H1 (cell line): ENCODE results near the gene R3HDML. TPM values are rescaled to one million over a fixed set of nuclear protein-coding genes. Genes with fewer than 3 reads are reported as not detected.

Experiments
- CTCF ChIA-PET: fragments of 300-600 bp; sonication (Branson Sonifier 250); formaldehyde crosslinking; loops from one replicate; lab custom pipeline; 2021; ENCODE audit not compliant: partially characterized antibody; lab: Charles Lee
- POLR2A ChIA-PET: fragments of 300-600 bp; sonication (Branson Sonifier 250); formaldehyde crosslinking; loops from one replicate; lab custom pipeline; 2021; ENCODE audit warnings: inconsistent platforms; ENCODE audit not compliant: partially characterized antibody; lab: Charles Lee
- DNase-seq, 2 experiments: peaks; one replicate each; pipeline versions ENCODE4 v3.0.0 to v3.0.0-alpha.2; 2010 to 2022; ENCODE audit warnings: low spot score in 2 of 2, low read depth in 1 of 2, mixed read lengths in 1 of 2
- FAIRE-seq: peaks from 2 replicates; lab custom pipeline; 2011; peaks lifted over from hg19 to GRCh38; lab: Jason Lieb, UNC
- H2AFZ ChIP-seq: 2 replicates; pipeline ENCODE4 v1.8.1; 2012; ENCODE audit warnings: low read length, inconsistent platforms
- H2AK5ac ChIP-seq: 2 replicates; pipeline ENCODE4 v1.6.1; 2013; ENCODE audit warnings: low read depth, low read length
- H2BK120ac ChIP-seq: replicated peaks from 2 replicates; pipeline ENCODE3; 2013; ENCODE audit warnings: low read depth, low read length, inconsistent platforms
- H2BK12ac ChIP-seq: 2 replicates; pipeline ENCODE4 v1.6.1; 2013; ENCODE audit warnings: low read depth, low read length
- H2BK15ac ChIP-seq: 2 replicates; pipeline ENCODE4 v1.6.1; 2013; ENCODE audit warnings: low read length
- H2BK20ac ChIP-seq: 2 replicates; pipeline ENCODE4 v1.6.1; 2013; ENCODE audit warnings: low read length
- H2BK5ac ChIP-seq: 2 replicates; pipeline ENCODE4 v1.6.1; 2013; ENCODE audit warnings: low read depth, low read length
- H3K14ac ChIP-seq: 2 replicates; pipeline ENCODE4 v1.6.1; 2013; ENCODE audit warnings: inconsistent platforms; ENCODE audit not compliant: insufficient read length
- H3K18ac ChIP-seq: 2 replicates; pipeline ENCODE4 v1.6.1; 2013; ENCODE audit warnings: low read length; ENCODE audit errors: extremely low read depth
- H3K23ac ChIP-seq: 2 replicates; pipeline ENCODE4 v1.6.1; 2013; ENCODE audit warnings: inconsistent platforms; ENCODE audit not compliant: insufficient read length
- H3K23me2 ChIP-seq: 2 replicates; pipeline ENCODE4 v1.6.1; 2013; ENCODE audit warnings: low read depth, low read length
- H3K27ac ChIP-seq: 2 replicates; pipeline ENCODE4 v1.6.1; 2011; ENCODE audit warnings: low read depth, low read length, inconsistent platforms
- H3K27me3 ChIP-seq, 4 experiments: replicated peaks in 1 of 4; 1 replicate in 1 of 4; 2 replicates in 3 of 4; pipeline versions ENCODE4 v1.6.1 to v1.8.1; 2011 to 2013; ENCODE audit warnings: low read length in 3 of 4, mild to moderate bottlenecking in 3 of 4, inconsistent platforms in 2 of 4, mixed read lengths in 2 of 4, moderate library complexity in 1 of 4; ENCODE audit not compliant: control insufficient read depth in 3 of 4, insufficient read depth in 3 of 4; ENCODE audit errors: extremely low read depth in 1 of 4
- H3K36me3 ChIP-seq, 4 experiments: 2 replicates each; pipeline versions ENCODE4 v1.6.1 to v1.8.1; 2011 to 2013; ENCODE audit warnings: mild to moderate bottlenecking in 4 of 4, low read length in 3 of 4, moderate library complexity in 2 of 4, control low read depth in 1 of 4, inconsistent platforms in 1 of 4; ENCODE audit not compliant: insufficient read depth in 4 of 4, control insufficient read depth in 2 of 4
- H3K4ac ChIP-seq: replicated peaks from 2 replicates; pipeline ENCODE3; 2013; ENCODE audit warnings: low read length, low read depth, mixed read lengths, inconsistent platforms; ENCODE audit not compliant: insufficient read length
- H3K4me1 ChIP-seq, 4 experiments: replicated peaks in 1 of 4; 1 replicate in 1 of 4; 2 replicates in 3 of 4; pipeline versions ENCODE4 v1.6.1 to v1.8.1; 2011 to 2013; ENCODE audit warnings: low read length in 3 of 4, inconsistent platforms in 2 of 4, mixed read lengths in 1 of 4; ENCODE audit not compliant: insufficient read depth in 4 of 4, control insufficient read depth in 3 of 4
- H3K4me2 ChIP-seq, 2 experiments: 2 replicates each; pipeline versions ENCODE4 v1.6.1 to v1.8.1; 2011 to 2013; ENCODE audit warnings: low read depth in 2 of 2, low read length in 2 of 2, control low read depth in 1 of 2, inconsistent platforms in 1 of 2, mild to moderate bottlenecking in 1 of 2; ENCODE audit not compliant: insufficient read depth in 1 of 2
- H3K4me3 ChIP-seq, 4 experiments: fragments of 200-600, 300-600 bp in 1 of 4; sonication (generic), shearing (Covaris generic), sonication (Bioruptor Twin) in 1 of 4; 2 replicates each; pipeline versions ENCODE4 v1.5.1 to v1.8.1; 2011 to 2016; ENCODE audit warnings: low read length in 4 of 4, low read depth in 3 of 4, control low read depth in 2 of 4, inconsistent platforms in 2 of 4, mild to moderate bottlenecking in 2 of 4, mixed read lengths in 1 of 4, moderate library complexity in 1 of 4; ENCODE audit not compliant: insufficient read depth in 2 of 4; ENCODE audit errors: extremely low read depth in 1 of 4
- H3K56ac ChIP-seq: replicated peaks from 2 replicates; pipeline ENCODE3; 2013; ENCODE audit warnings: low read depth, mild to moderate bottlenecking, mixed read lengths, low read length, inconsistent platforms; ENCODE audit not compliant: insufficient read length
- H3K79me1 ChIP-seq: 2 replicates; pipeline ENCODE4 v1.6.1; 2013; ENCODE audit warnings: low read depth, low read length, control low read depth
- H3K79me2 ChIP-seq, 2 experiments: 2 replicates each; pipeline versions ENCODE4 v1.6.1 to v1.8.1; 2012 to 2013; ENCODE audit warnings: low read length in 2 of 2, mild to moderate bottlenecking in 2 of 2, inconsistent platforms in 1 of 2; ENCODE audit not compliant: insufficient read depth in 2 of 2, control insufficient read depth in 1 of 2
- H3K9ac ChIP-seq, 4 experiments: replicated peaks in 1 of 4; 1 replicate in 1 of 4; 2 replicates in 3 of 4; pipeline versions ENCODE4 v1.6.1 to v1.8.1; 2011 to 2013; ENCODE audit warnings: low read depth in 3 of 4, low read length in 3 of 4, control low read depth in 2 of 4, mild to moderate bottlenecking in 2 of 4, moderate library complexity in 2 of 4, inconsistent platforms in 1 of 4; ENCODE audit errors: extremely low read depth in 1 of 4
- H3K9me3 ChIP-seq, 2 experiments: 2 replicates each; pipeline versions ENCODE4 v1.6.1 to v1.8.1; 2012 to 2013; ENCODE audit warnings: mild to moderate bottlenecking in 2 of 2, moderate library complexity in 2 of 2, control low read depth in 1 of 2, inconsistent platforms in 1 of 2, low read depth in 1 of 2, low read length in 1 of 2, mixed read lengths in 1 of 2; ENCODE audit not compliant: insufficient read depth in 2 of 2
- H4K20me1 ChIP-seq, 2 experiments: replicated peaks in 1 of 2; 2 replicates each; pipeline versions ENCODE3 to v1.8.1; 2011 to 2013; ENCODE audit warnings: inconsistent platforms in 2 of 2, low read length in 2 of 2, mild to moderate bottlenecking in 1 of 2; ENCODE audit not compliant: insufficient read depth in 2 of 2, control insufficient read depth in 1 of 2
- H4K5ac ChIP-seq: 2 replicates; pipeline ENCODE4 v1.6.1; 2013; ENCODE audit warnings: low read length, low read depth, mixed read lengths, inconsistent platforms; ENCODE audit not compliant: insufficient read length
- H4K8ac ChIP-seq: 2 replicates; pipeline ENCODE4 v1.8.0; 2013; ENCODE audit warnings: mild to moderate bottlenecking, moderate library complexity, low read length, inconsistent platforms; ENCODE audit not compliant: insufficient read depth; ENCODE audit errors: extremely low read depth
- H4K91ac ChIP-seq: replicated peaks from 2 replicates; pipeline ENCODE3; 2013; ENCODE audit warnings: low read length, mixed read lengths, inconsistent platforms; ENCODE audit not compliant: insufficient read length
- GABPA ChIP-seq: IDR thresholded peaks from 2 replicates; pipeline ENCODE4 v1.6.1; 2011; ENCODE audit warnings: mild to moderate bottlenecking, low read length, moderate library complexity, borderline replicate concordance; ENCODE audit not compliant: insufficient read depth
- JUND ChIP-seq: IDR thresholded peaks from 2 replicates; pipeline ENCODE4 v1.6.1; 2011; ENCODE audit warnings: mild to moderate bottlenecking, improper control_type of control experiment, low read length
- MAFK ChIP-seq: IDR thresholded peaks from 2 replicates; pipeline ENCODE4 v1.6.1; 2012; ENCODE audit warnings: low read depth, mild to moderate bottlenecking, improper control_type of control experiment, low read length
- TAF7 ChIP-seq: optimal IDR thresholded peaks from 2 replicates; pipeline ENCODE3; 2011; ENCODE audit warnings: low read depth, mild to moderate bottlenecking, inconsistent platforms, low read length, moderate library complexity, borderline replicate concordance
- WGBS, 2 experiments: shearing (Covaris generic) in 1 of 2; methylation state at CpG; one replicate each; pipeline versions ENCODE4 v1.1.6 to v1.1.7; 2013 to 2015; ENCODE audit warnings: low lambda C conversion rate in 2 of 2, mixed read lengths in 2 of 2, inconsistent platforms in 1 of 2, low coverage in 1 of 2, missing lambda C conversion rate in 1 of 2; ENCODE audit not compliant: insufficient replicate concordance in 2 of 2, insufficient coverage in 1 of 2, insufficient read length in 1 of 2; ENCODE audit errors: extremely low coverage in 1 of 2, missing lambda C conversion rate in 1 of 2; 5-methylcytosine and 5-hydroxymethylcytosine counted together
- polyA plus RNA-seq, 7 experiments: library from polyadenylated mRNA; depleted of rRNA in 3 of 7; stranded (reverse) in 5 of 7; unstranded in 2 of 7; fragments of >200 nt in 5 of 7; fragments of 200-250 nt in 2 of 7; gene quantifications; 1 replicate in 5 of 7; 2 replicates in 1 of 7; 4 replicates in 1 of 7; pipeline versions ENCODE4 v1.2.1 to v1.2.3, GENCODE V29; 2011 to 2013; ENCODE audit warnings: missing spikeins in 2 of 7, mixed read lengths in 2 of 7
- total RNA-seq: library from RNA; stranded (reverse); fragmentation: NEBNext Ultra II Directional; extraction: Animal tissue kit (Norgen Biotek cat#: 25700); gene quantifications from 2 replicates; pipeline ENCODE4 v1.2.1, GENCODE V29; 2021

The R3HDML gene
- total and polyA plus RNA-seq, 2 of the 8 experiments (the other 6 are each of a cell fraction or from before 2014, with no cell fraction given) = not detected

DNA sequence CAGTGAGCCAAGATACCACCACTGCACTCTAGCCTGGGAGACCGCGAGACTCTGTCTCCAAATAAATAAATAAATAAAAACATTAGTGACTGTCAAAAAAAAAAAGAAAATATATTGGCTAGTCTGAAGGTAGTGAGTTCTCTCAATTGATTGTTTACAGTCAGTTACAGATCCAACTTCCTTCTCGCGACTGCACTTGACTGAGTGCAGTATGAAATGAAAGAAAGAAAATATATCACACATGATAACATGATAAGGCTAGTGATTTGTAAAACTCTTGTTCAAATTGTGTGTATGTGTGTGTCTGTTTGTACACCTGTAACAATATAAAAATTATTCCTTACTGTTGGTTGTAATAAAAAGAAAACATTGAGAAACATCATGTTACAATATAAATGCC, 7.9 kb downstream of the R3HDML start:
- Histone ChIP-seq H3K4ac (no peak overlapping the region), H3K14ac (no peak overlapping the region), H4K91ac (no peak overlapping the region), H3K4me1 (no peaks in the 10 kb centered on the region), H2BK12ac (no peak overlapping the region), H2BK15ac (no peak overlapping the region), H4K20me1 (no peaks in the 10 kb centered on the region), H4K5ac (no peak overlapping the region), H3K36me3 (no peaks in the 10 kb centered on the region), H3K18ac (no peak overlapping the region), H2AK5ac (no peak overlapping the region), H2BK120ac (no peak overlapping the region), H3K79me1 (no peaks in the 10 kb centered on the region), H4K8ac (no peak overlapping the region), H2AFZ (no peak overlapping the region), H3K27me3 (no peaks in the 10 kb centered on the region), H3K56ac (no peak overlapping the region), H3K23ac (no peak overlapping the region), H3K27ac (no peak overlapping the region), H3K4me3 (no peak overlapping the region), H3K4me2 (no peak overlapping the region), H3K79me2 (no peaks in the 10 kb centered on the region), H3K9ac (no peak overlapping the region), H2BK5ac (no peak overlapping the region), H2BK20ac (no peak overlapping the region), H3K23me2 (no peaks in the 10 kb centered on the region), H3K9me3 (no peaks in the 10 kb centered on the region)
- TF ChIP-seq TAF7 (no peak), MAFK (no peak), JUND (no peak), GABPA (no peak)
- ChIA-PET CTCF (no interaction called here), POLR2A (no interaction called here)
- FAIRE-seq (no peak), DNase-seq (no peak)
- WGBS, 2 experiments = 89% methylated on average over 4 of the region's 4 CpGs; no CpG with 5 or more reads in 1 of the 2 experiments
